SK-N-SH treated with all-trans-retinoic acid at 6 μM for 48 hours (cell line): ENCODE measurements around the gene SLC38A3.

Experiments used
- ATAC-seq: fragments of 200-7000 bp; cut with Tn5 transposase; 3 replicates; pipeline ENCODE4 v1.9.1; 2020; ENCODE audit warnings: mild to moderate bottlenecking, moderate library complexity
- ARNTL ChIP-seq: fragments of 450-650 bp; formaldehyde crosslinking; IDR thresholded peaks from 2 replicates; pipeline ENCODE4 v1.5.0; 2020; ENCODE audit warnings: low read depth, mild to moderate bottlenecking, moderate library complexity, borderline replicate concordance
- BACH2 ChIP-seq: fragments of 250-450 bp; sonication (Bioruptor Pico); IDR thresholded peaks from 2 replicates; pipeline ENCODE4 v1.9.0; 2021; ENCODE audit warnings: mild to moderate bottlenecking, borderline replicate concordance
- ESRRG ChIP-seq: fragments of 250-450 bp; sonication (Bioruptor Pico); IDR thresholded peaks from 2 replicates; pipeline ENCODE4 v1.6.1; 2021; ENCODE audit warnings: mild to moderate bottlenecking
- GLIS3 ChIP-seq: fragments of 250-450 bp; sonication (Bioruptor Pico); IDR thresholded peaks from 2 replicates; pipeline ENCODE4 v1.5.0; 2020; ENCODE audit warnings: mild to moderate bottlenecking, moderate library complexity
- ISL1 ChIP-seq: fragments of 250-450 bp; sonication (Bioruptor Pico); IDR thresholded peaks from 2 replicates; pipeline ENCODE4 v2.1.2; 2022; ENCODE audit warnings: mild to moderate bottlenecking, moderate library complexity
- PPARA ChIP-seq: fragments of 250-450 bp; sonication (Bioruptor Pico); IDR thresholded peaks from 2 replicates; pipeline ENCODE4 v1.5.0; 2020; ENCODE audit warnings: mild to moderate bottlenecking, borderline replicate concordance
- RARB ChIP-seq: fragments of 250-450 bp; sonication (Bioruptor Pico); IDR thresholded peaks from 2 replicates; pipeline ENCODE4 v1.8.0; 2021; ENCODE audit warnings: mild to moderate bottlenecking, moderate library complexity
- SNAI2 ChIP-seq: fragments of 250-450 bp; sonication (Bioruptor Pico); IDR thresholded peaks from 2 replicates; pipeline ENCODE4 v1.5.0; 2020; ENCODE audit warnings: mild to moderate bottlenecking, moderate library complexity
- TCF4 ChIP-seq: fragments of 250-450 bp; sonication (Bioruptor Pico); IDR thresholded peaks from 2 replicates; pipeline ENCODE4 v1.8.0; 2021; ENCODE audit warnings: mild to moderate bottlenecking, moderate library complexity, borderline replicate concordance
- TOX ChIP-seq: fragments of 250-450 bp; sonication (Bioruptor Pico); IDR thresholded peaks from 2 replicates; pipeline ENCODE4 v1.8.0; 2021; ENCODE audit warnings: mild to moderate bottlenecking, moderate library complexity, borderline replicate concordance
- ZC3H10 ChIP-seq: fragments of 250-450 bp; sonication (Bioruptor Pico); IDR thresholded peaks from 2 replicates; pipeline ENCODE4 v1.5.1; 2021; ENCODE audit warnings: mild to moderate bottlenecking, moderate library complexity
- ZFP3 ChIP-seq: fragments of 250-450 bp; sonication (Bioruptor Pico); IDR thresholded peaks from 2 replicates; pipeline ENCODE4 v1.5.0; 2020; ENCODE audit warnings: mild to moderate bottlenecking, moderate library complexity
- ZFP30 ChIP-seq: fragments of 450-650 bp; formaldehyde crosslinking; IDR thresholded peaks from 2 replicates; pipeline ENCODE4 v1.5.0; 2022; ENCODE audit warnings: mild to moderate bottlenecking, moderate library complexity
- ZNF565 ChIP-seq: fragments of 450-650 bp; formaldehyde crosslinking; conservative IDR thresholded peaks from 2 replicates; pipeline ENCODE4 v1.5.0; 2020; ENCODE audit warnings: low read depth, mild to moderate bottlenecking, moderate library complexity
- ZNF70 ChIP-seq: fragments of 450-650 bp; formaldehyde crosslinking; IDR thresholded peaks from 2 replicates; pipeline ENCODE4 v1.5.0; 2020; ENCODE audit warnings: mild to moderate bottlenecking, moderate library complexity
- ZNF8 ChIP-seq: fragments of 450-650 bp; formaldehyde crosslinking; IDR thresholded peaks from 2 replicates; pipeline ENCODE4 v1.5.0; 2020; ENCODE audit warnings: mild to moderate bottlenecking, moderate library complexity
- TF ChIP-seq, protein P1 (sequence below): fragments of 250-450 bp; sonication (Bioruptor Pico); IDR thresholded peaks from 2 replicates; pipeline ENCODE4 v1.8.0; 2020; ENCODE audit warnings: mild to moderate bottlenecking, moderate library complexity, borderline replicate concordance
- TF ChIP-seq, protein P2 (sequence below): fragments of 250-450 bp; sonication (Bioruptor Pico); IDR thresholded peaks from 2 replicates; pipeline ENCODE4 v1.5.0; 2020; ENCODE audit warnings: mild to moderate bottlenecking, moderate library complexity
- TF ChIP-seq, protein P3 (sequence below): fragments of 250-450 bp; sonication (Bioruptor Pico); IDR thresholded peaks from 2 replicates; pipeline ENCODE4 v1.5.1; 2020; ENCODE audit warnings: low read depth, mild to moderate bottlenecking, moderate library complexity
- TF ChIP-seq, protein P4 (sequence below): fragments of 250-450 bp; sonication (Bioruptor Pico); IDR thresholded peaks from 2 replicates; pipeline ENCODE4 v1.8.0; 2021; ENCODE audit warnings: low read depth, mild to moderate bottlenecking, moderate library complexity, borderline replicate concordance
- TF ChIP-seq, protein P5 (sequence below): fragments of 250-450 bp; sonication (Bioruptor Pico); IDR thresholded peaks from 2 replicates; pipeline ENCODE4 v1.5.1; 2021; ENCODE audit warnings: mild to moderate bottlenecking, moderate library complexity

The SLC38A3 gene

DNA sequence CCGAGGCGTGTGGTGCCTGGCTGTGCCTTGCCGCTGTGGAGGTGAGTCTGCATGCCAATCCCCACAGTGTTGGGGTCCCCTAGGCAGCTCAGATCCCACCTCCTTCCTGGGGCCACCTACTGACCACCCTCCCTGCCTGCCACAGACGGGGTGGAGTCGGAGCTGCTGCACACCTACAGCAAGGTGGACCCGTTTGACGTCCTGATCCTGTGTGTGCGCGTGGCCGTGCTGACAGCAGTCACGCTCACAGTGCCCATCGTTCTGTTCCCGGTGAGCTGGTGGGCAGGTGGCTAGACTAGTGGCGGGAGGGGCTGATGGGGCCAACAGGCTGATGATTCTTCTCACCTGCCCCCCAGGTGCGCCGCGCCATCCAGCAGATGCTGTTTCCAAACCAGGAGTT is 13.4 kb downstream of the SLC38A3 start:
- no peak for TF ChIP-seq ISL1 (CRISPR knock-in tag)
- no peak for TF ChIP-seq PPARA
- no peak for TF ChIP-seq ZFP30 (CRISPR knock-in tag)
- no peak for TF ChIP-seq ZNF565
- TF ChIP-seq, protein P1, sequence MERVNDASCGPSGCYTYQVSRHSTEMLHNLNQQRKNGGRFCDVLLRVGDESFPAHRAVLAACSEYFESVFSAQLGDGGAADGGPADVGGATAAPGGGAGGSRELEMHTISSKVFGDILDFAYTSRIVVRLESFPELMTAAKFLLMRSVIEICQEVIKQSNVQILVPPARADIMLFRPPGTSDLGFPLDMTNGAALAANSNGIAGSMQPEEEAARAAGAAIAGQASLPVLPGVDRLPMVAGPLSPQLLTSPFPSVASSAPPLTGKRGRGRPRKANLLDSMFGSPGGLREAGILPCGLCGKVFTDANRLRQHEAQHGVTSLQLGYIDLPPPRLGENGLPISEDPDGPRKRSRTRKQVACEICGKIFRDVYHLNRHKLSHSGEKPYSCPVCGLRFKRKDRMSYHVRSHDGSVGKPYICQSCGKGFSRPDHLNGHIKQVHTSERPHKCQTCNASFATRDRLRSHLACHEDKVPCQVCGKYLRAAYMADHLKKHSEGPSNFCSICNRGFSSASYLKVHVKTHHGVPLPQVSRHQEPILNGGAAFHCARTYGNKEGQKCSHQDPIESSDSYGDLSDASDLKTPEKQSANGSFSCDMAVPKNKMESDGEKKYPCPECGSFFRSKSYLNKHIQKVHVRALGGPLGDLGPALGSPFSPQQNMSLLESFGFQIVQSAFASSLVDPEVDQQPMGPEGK (CRISPR knock-in tag), result no peak
- TF ChIP-seq, protein P2, sequence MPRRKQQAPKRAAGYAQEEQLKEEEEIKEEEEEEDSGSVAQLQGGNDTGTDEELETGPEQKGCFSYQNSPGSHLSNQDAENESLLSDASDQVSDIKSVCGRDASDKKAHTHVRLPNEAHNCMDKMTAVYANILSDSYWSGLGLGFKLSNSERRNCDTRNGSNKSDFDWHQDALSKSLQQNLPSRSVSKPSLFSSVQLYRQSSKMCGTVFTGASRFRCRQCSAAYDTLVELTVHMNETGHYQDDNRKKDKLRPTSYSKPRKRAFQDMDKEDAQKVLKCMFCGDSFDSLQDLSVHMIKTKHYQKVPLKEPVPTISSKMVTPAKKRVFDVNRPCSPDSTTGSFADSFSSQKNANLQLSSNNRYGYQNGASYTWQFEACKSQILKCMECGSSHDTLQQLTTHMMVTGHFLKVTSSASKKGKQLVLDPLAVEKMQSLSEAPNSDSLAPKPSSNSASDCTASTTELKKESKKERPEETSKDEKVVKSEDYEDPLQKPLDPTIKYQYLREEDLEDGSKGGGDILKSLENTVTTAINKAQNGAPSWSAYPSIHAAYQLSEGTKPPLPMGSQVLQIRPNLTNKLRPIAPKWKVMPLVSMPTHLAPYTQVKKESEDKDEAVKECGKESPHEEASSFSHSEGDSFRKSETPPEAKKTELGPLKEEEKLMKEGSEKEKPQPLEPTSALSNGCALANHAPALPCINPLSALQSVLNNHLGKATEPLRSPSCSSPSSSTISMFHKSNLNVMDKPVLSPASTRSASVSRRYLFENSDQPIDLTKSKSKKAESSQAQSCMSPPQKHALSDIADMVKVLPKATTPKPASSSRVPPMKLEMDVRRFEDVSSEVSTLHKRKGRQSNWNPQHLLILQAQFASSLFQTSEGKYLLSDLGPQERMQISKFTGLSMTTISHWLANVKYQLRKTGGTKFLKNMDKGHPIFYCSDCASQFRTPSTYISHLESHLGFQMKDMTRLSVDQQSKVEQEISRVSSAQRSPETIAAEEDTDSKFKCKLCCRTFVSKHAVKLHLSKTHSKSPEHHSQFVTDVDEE (CRISPR knock-in tag), result no peak
- TF ChIP-seq, protein P3, sequence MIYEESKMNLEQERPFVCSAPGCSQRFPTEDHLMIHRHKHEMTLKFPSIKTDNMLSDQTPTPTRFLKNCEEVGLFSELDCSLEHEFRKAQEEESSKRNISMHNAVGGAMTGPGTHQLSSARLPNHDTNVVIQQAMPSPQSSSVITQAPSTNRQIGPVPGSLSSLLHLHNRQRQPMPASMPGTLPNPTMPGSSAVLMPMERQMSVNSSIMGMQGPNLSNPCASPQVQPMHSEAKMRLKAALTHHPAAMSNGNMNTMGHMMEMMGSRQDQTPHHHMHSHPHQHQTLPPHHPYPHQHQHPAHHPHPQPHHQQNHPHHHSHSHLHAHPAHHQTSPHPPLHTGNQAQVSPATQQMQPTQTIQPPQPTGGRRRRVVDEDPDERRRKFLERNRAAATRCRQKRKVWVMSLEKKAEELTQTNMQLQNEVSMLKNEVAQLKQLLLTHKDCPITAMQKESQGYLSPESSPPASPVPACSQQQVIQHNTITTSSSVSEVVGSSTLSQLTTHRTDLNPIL (CRISPR knock-in tag), result no peak
- no peak for TF ChIP-seq RARB (CRISPR knock-in tag)
- TF ChIP-seq ZC3H10, result no peak
- TF ChIP-seq ZNF70 (CRISPR knock-in tag), result no peak
- TF ChIP-seq TOX (CRISPR knock-in tag), result no peak
- no peak for TF ChIP-seq ARNTL
- TF ChIP-seq ZNF8 (CRISPR knock-in tag), result no peak
- TF ChIP-seq BACH2 (CRISPR knock-in tag), result no peak
- TF ChIP-seq ESRRG (CRISPR knock-in tag), result no peak
- TF ChIP-seq, all 23 proteins: peak for 0
- ATAC-seq, result no peak

DNA sequence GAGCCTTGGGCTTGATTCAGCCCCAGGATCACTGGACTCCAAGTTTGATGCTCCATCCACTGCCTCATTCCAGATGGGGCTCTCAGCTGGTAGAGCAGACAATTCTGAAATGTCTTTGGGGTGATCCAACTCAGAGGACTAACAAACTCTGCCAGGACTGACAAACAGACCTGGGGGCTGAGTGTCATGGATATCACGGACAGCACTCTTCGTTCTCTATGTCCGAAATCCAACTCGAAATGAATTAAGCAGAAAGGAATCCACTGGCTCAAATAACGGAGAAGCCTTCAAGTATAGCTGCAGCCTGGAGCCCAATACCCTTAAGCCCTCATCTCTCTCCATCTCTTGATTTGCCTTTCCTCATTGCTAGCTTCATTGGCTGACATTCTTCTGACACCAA is 14.2 kb downstream of the SLC38A3 start:
- TF ChIP-seq, protein P4, sequence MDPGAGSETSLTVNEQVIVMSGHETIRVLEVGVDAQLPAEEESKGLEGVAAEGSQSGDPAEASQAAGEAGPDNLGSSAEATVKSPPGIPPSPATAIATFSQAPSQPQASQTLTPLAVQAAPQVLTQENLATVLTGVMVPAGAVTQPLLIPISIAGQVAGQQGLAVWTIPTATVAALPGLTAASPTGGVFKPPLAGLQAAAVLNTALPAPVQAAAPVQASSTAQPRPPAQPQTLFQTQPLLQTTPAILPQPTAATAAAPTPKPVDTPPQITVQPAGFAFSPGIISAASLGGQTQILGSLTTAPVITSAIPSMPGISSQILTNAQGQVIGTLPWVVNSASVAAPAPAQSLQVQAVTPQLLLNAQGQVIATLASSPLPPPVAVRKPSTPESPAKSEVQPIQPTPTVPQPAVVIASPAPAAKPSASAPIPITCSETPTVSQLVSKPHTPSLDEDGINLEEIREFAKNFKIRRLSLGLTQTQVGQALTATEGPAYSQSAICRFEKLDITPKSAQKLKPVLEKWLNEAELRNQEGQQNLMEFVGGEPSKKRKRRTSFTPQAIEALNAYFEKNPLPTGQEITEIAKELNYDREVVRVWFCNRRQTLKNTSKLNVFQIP (CRISPR knock-in tag), result no peak
- no peak for TF ChIP-seq ZFP3 (CRISPR knock-in tag)
- TF ChIP-seq PPARA, result no peak
- TF ChIP-seq, protein P1 (CRISPR knock-in tag), result no peak
- TF ChIP-seq, all 23 proteins: peak for 0
- no peak for ATAC-seq

DNA sequence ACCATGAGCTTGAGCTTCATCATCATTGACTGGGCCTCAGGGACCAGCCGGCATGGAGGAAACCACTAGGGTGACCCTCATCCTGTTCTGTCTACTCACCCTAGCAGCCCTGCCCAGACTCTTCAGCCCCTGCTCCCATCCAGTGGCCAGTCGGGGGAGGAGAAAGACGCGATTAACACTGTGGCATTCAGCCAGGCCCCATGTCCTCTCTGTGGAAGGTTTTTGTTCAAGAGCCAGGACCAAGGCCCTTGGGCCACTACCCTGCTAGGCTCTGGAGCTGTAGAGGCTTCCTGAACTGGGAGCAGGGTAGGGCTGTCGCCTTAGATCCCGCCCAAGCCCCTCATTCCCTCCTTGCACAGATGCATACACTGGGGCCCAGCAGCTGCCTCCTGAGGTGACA is 15.0 kb downstream of the SLC38A3 start:
- TF ChIP-seq ESRRG (CRISPR knock-in tag) (no peak), GLIS3 (CRISPR knock-in tag) (no peak), TOX (CRISPR knock-in tag) (no peak), PPARA (no peak), ISL1 (CRISPR knock-in tag) (no peak), ZFP3 (CRISPR knock-in tag) (no peak)
- ATAC-seq, result no peak

DNA sequence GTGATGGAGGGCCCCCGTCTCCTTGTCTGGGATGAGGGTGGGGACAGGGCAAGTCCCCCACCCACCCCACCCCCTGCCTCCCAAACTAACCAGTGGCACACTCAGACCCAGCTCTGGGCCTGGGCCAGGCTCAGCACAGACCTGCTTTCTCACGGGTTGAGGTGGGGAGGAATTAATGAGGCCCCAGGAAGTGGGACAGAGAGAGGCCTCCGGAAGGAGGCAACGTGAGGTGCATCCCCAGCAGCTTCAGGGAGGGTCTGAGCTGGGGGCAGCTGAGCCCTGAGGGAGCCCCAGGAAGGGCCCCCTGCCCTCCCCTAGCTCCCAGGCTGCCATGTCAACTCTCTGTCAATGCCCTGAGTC is 16.0 kb downstream of the SLC38A3 start:
- no peak for ATAC-seq
- TF ChIP-seq, protein P3 (CRISPR knock-in tag), result no peak
- TF ChIP-seq, protein P2 (CRISPR knock-in tag), result no peak
- TF ChIP-seq ZNF8 (CRISPR knock-in tag) (no peak), ISL1 (CRISPR knock-in tag) (no peak), ZFP30 (CRISPR knock-in tag) (no peak), GLIS3 (CRISPR knock-in tag) (no peak), TCF4 (CRISPR knock-in tag) (no peak), ZC3H10 (no peak), SNAI2 (CRISPR knock-in tag) (no peak)
- TF ChIP-seq, protein P5, sequence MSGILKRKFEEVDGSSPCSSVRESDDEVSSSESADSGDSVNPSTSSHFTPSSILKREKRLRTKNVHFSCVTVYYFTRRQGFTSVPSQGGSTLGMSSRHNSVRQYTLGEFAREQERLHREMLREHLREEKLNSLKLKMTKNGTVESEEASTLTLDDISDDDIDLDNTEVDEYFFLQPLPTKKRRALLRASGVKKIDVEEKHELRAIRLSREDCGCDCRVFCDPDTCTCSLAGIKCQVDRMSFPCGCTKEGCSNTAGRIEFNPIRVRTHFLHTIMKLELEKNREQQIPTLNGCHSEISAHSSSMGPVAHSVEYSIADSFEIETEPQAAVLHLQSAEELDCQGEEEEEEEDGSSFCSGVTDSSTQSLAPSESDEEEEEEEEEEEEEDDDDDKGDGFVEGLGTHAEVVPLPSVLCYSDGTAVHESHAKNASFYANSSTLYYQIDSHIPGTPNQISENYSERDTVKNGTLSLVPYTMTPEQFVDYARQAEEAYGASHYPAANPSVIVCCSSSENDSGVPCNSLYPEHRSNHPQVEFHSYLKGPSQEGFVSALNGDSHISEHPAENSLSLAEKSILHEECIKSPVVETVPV (CRISPR knock-in tag), result no peak
